ENCODE results near the gene GPX8. TPM values are rescaled to one million over a fixed set of nuclear protein-coding genes. Genes with fewer than 3 reads are reported as not detected.

The GPX8 gene, protein sequence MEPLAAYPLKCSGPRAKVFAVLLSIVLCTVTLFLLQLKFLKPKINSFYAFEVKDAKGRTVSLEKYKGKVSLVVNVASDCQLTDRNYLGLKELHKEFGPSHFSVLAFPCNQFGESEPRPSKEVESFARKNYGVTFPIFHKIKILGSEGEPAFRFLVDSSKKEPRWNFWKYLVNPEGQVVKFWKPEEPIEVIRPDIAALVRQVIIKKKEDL
- 1 to 10 TPM; 2.0 to 4.0 (median 2.6) TPM for total RNA-seq

DNA sequence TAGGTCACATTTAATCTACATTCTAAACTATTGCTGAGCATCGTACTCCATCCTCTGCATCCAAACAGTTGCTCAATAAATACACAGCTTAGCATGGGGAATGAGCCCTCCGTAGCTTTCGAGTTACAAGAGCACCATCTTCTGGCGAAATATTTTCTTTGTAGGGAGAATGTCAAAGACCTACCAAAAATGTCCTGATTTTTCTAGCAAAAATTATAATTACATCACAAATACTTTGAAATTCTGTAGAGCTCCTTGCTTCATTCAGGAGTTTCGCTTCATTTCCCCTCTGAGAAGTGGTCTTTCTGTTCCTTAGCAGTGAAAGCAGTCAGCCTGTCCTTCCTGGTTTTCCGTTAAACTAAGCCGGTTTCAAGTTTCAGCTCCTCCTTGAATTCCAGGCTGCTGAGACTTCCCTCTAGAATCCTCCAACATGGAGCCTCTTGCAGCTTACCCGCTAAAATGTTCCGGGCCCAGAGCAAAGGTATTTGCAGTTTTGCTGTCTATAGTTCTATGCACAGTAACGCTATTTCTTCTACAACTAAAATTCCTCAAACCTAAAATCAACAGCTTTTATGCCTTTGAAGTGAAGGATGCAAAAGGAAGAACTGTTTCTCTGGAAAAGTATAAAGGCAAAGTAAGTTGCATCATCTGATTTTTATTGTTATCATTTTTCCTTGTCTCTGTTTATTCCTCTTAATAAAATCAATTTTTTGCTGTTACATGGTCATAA, at the start of gene GPX8:
Gene GPX8, plus strand, starts transcription at position 409 of the 730 bp plus-strand sequence. Its CDS starts 22 bp downstream, at position 431.
- H3K36me3 ChIP-seq: no peaks in the 10 kb centered on the region
- peaks cover 0 to 9% (median 0%) of the 10 kb centered on the region in 3 donors for H3K27me3 ChIP-seq
- in situ Hi-C loops (cut with MboI; ENCODE audit: low sequenced_read_pairs in 4 of 4) (loop anchor here (25.0 kb wide), 3 partner anchors 552 to 648 kb away; partner anchors contain the start of genes SNX18 (in 3 of the 4) and SLC38A9 (in 1 of the 4)), intact Hi-C loops (cut with DNase I; ENCODE audit: low total_unique reads) (no loop called here)
- H3K27ac ChIP-seq: peak within 1 kb of the TSS; percentile 16 to 63 (median 45)
- H3K9me3 ChIP-seq: no peaks in the 10 kb centered on the region
- H3K4me3 ChIP-seq: peak within 1 kb of the TSS; percentile 27 to 50 (median 42)
- DNase-seq (no peak), ATAC-seq (peak; percentile 69 to 83)
- H3K4me1 ChIP-seq: no peaks in the 10 kb centered on the region
- TF ChIP-seq, protein P1, sequence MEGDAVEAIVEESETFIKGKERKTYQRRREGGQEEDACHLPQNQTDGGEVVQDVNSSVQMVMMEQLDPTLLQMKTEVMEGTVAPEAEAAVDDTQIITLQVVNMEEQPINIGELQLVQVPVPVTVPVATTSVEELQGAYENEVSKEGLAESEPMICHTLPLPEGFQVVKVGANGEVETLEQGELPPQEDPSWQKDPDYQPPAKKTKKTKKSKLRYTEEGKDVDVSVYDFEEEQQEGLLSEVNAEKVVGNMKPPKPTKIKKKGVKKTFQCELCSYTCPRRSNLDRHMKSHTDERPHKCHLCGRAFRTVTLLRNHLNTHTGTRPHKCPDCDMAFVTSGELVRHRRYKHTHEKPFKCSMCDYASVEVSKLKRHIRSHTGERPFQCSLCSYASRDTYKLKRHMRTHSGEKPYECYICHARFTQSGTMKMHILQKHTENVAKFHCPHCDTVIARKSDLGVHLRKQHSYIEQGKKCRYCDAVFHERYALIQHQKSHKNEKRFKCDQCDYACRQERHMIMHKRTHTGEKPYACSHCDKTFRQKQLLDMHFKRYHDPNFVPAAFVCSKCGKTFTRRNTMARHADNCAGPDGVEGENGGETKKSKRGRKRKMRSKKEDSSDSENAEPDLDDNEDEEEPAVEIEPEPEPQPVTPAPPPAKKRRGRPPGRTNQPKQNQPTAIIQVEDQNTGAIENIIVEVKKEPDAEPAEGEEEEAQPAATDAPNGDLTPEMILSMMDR (IDR thresholded peaks at IDR 0.05 in 4 of 5, conservative IDR thresholded peaks at IDR 0.05 in 1 of 5): peak in 4 of 5 experiments; percentile 12 to 44 (median 32)
- TF ChIP-seq POLR2A (IDR thresholded peaks at IDR 0.05): no peak

DNA sequence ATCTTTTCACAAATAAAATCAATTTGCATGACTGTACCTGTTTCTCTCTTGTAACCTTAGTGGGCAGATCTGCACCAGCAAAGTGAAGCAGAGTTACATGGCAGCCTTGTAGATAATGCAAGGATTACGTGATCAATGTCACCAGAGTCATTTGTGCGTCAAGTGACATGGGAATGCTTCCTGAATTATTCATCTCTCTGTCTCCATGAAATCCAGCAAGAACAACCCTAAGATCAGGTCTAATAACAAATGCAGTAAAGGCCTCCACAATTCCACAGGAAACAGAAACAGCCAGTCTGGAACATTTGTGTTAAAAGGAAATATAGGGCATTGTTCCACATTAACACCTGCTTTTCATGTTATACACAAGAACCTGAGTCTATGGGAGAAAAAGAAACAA, 49.8 kb upstream of the GPX8 start:
- intact Hi-C loops (cut with DNase I; ENCODE audit: low total_unique reads) (no loop called here), in situ Hi-C loops (cut with MboI; ENCODE audit: low sequenced_read_pairs in 4 of 4) (no loop called here)
- Histone ChIP-seq H3K27me3 (no peaks in the 10 kb centered on the region), H3K4me1 (no peaks in the 10 kb centered on the region), H3K27ac (no peak overlapping the region), H3K36me3 (no peaks in the 10 kb centered on the region), H3K9me3 (no peaks in the 10 kb centered on the region), H3K4me3 (no peak overlapping the region)
- TF ChIP-seq POLR2A (IDR thresholded peaks at IDR 0.05): no peak
- TF ChIP-seq, protein P1 (IDR thresholded peaks at IDR 0.05 in 4 of 5, conservative IDR thresholded peaks at IDR 0.05 in 1 of 5): no peak
- DNase-seq: no peak
- no peak for ATAC-seq

DNA sequence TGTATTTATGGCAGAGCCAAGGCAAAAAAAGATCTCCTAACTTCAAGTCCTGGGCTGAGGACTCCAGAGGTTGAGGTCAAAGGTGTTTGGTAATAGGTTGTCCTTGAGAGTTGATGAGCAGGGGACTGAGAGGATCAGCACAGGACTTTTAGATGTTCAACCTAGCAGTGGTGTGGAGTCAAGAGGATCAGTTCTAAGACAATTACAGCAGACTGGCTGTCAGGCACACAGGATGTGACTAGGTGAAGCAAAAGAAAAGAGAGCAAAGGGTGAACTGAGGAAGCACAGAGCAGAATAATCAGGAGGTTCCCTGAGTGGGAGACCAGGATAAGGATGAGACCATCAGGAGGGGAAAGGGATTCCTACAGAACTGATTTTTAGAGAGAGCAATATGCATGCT, 46.6 kb upstream of the GPX8 start:
- no peaks in the 10 kb centered on the region for H3K27me3 ChIP-seq
- no peak for DNase-seq
- no peak overlapping the region for H3K27ac ChIP-seq
- no peaks in the 10 kb centered on the region for H3K9me3 ChIP-seq
- TF ChIP-seq, protein P1 (IDR thresholded peaks at IDR 0.05 in 4 of 5, conservative IDR thresholded peaks at IDR 0.05 in 1 of 5): no peak
- TF ChIP-seq POLR2A (IDR thresholded peaks at IDR 0.05): no peak
- in situ Hi-C loops (cut with MboI; ENCODE audit: low sequenced_read_pairs in 4 of 4): no loop called here
- intact Hi-C loops (cut with DNase I; ENCODE audit: low total_unique reads): no loop called here
- no peak overlapping the region for H3K4me3 ChIP-seq
- H3K36me3 ChIP-seq: no peaks in the 10 kb centered on the region
- H3K4me1 ChIP-seq: no peaks in the 10 kb centered on the region
- ATAC-seq: no peak

DNA sequence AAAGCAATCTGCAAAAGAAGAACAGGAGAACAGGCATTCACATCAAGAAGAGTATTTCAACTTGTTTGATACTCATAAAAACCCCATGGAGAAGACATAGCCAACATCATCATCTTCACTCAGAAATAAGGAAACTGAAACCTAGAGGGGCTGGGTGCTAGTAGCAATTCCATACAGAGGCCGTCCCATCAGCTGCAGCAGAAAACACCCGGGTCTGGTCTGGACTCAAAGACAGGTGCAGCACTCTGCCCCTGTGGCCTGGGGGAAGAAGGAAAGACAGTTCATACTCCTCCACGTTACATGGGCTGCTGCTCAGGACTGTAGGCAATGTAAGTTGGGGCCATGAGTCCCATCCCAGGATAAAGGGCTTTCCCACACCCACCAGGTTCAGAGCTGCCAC, 45.9 kb upstream of the GPX8 start:
- no peak overlapping the region for H3K4me3 ChIP-seq
- DNase-seq: no peak
- no peaks in the 10 kb centered on the region for H3K9me3 ChIP-seq
- no peaks in the 10 kb centered on the region for H3K4me1 ChIP-seq
- no peak for TF ChIP-seq POLR2A (IDR thresholded peaks at IDR 0.05)
- TF ChIP-seq, protein P1 (IDR thresholded peaks at IDR 0.05 in 4 of 5, conservative IDR thresholded peaks at IDR 0.05 in 1 of 5): no peak
- ATAC-seq: no peak
- H3K27me3 ChIP-seq: no peaks in the 10 kb centered on the region
- no peak overlapping the region for H3K27ac ChIP-seq
- in situ Hi-C loops (cut with MboI; ENCODE audit: low sequenced_read_pairs in 4 of 4) (no loop called here), intact Hi-C loops (cut with DNase I; ENCODE audit: low total_unique reads) (no loop called here)
- H3K36me3 ChIP-seq: no peaks in the 10 kb centered on the region
